ENCODE measurements around the gene LMNTD1.

DNA sequence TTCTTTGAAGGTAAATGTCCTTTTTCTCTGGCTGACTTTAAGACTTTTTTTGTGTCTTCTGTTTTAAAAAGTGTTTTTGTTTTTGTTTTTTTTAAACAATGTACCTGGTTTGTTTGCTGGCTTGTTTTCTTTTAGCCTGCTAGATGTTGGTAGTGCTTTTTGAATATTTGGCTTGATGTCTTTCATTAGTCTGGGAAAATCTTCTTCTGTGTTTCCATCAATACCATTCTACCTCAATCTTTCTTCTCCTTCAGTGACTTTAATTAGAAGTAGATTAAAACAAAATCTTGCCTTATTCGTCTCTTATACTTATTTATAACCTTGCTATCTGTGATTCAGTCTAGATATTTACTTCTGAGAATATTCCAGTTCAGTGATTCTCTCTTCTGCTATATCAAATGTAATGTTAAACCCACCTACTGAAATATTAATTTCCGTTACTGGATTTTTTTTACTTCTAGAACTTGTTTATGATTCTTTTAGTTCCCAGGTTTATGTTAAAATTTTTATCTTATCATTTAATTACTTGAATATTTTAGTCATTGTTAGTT lies 21.5 kb downstream of the LMNTD1 start:
- TF ChIP-seq ZNF514 (tag by site-specific recombination; IDR thresholded peaks at IDR 0.05) (no peak), CTCF (tag by site-specific recombination; IDR thresholded peaks at IDR 0.05) (no peak), ZNF37A (tag by site-specific recombination; IDR thresholded peaks at IDR 0.05) (no peak), SP2 (tag by site-specific recombination; IDR thresholded peaks at IDR 0.05) (no peak), ZNF610 (tag by site-specific recombination; IDR thresholded peaks at IDR 0.05; ENCODE audit: borderline replicate concordance) (no peak), ZNF311 (tag by site-specific recombination; IDR thresholded peaks at IDR 0.05; ENCODE audit: borderline replicate concordance) (no peak), SALL2 (tag by site-specific recombination; IDR thresholded peaks at IDR 0.05; ENCODE audit: borderline replicate concordance) (no peak), RBAK (tag by site-specific recombination; IDR thresholded peaks at IDR 0.05) (no peak)
- TF ChIP-seq, protein P1, sequence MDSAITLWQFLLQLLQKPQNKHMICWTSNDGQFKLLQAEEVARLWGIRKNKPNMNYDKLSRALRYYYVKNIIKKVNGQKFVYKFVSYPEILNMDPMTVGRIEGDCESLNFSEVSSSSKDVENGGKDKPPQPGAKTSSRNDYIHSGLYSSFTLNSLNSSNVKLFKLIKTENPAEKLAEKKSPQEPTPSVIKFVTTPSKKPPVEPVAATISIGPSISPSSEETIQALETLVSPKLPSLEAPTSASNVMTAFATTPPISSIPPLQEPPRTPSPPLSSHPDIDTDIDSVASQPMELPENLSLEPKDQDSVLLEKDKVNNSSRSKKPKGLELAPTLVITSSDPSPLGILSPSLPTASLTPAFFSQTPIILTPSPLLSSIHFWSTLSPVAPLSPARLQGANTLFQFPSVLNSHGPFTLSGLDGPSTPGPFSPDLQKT (IDR thresholded peaks at IDR 0.05; ENCODE audit: borderline replicate concordance, low read depth, low read length) = no peak
- TF ChIP-seq, protein P2, sequence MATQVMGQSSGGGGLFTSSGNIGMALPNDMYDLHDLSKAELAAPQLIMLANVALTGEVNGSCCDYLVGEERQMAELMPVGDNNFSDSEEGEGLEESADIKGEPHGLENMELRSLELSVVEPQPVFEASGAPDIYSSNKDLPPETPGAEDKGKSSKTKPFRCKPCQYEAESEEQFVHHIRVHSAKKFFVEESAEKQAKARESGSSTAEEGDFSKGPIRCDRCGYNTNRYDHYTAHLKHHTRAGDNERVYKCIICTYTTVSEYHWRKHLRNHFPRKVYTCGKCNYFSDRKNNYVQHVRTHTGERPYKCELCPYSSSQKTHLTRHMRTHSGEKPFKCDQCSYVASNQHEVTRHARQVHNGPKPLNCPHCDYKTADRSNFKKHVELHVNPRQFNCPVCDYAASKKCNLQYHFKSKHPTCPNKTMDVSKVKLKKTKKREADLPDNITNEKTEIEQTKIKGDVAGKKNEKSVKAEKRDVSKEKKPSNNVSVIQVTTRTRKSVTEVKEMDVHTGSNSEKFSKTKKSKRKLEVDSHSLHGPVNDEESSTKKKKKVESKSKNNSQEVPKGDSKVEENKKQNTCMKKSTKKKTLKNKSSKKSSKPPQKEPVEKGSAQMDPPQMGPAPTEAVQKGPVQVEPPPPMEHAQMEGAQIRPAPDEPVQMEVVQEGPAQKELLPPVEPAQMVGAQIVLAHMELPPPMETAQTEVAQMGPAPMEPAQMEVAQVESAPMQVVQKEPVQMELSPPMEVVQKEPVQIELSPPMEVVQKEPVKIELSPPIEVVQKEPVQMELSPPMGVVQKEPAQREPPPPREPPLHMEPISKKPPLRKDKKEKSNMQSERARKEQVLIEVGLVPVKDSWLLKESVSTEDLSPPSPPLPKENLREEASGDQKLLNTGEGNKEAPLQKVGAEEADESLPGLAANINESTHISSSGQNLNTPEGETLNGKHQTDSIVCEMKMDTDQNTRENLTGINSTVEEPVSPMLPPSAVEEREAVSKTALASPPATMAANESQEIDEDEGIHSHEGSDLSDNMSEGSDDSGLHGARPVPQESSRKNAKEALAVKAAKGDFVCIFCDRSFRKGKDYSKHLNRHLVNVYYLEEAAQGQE (tag by site-specific recombination; IDR thresholded peaks at IDR 0.05) = no peak
- TF ChIP-seq, protein P3, sequence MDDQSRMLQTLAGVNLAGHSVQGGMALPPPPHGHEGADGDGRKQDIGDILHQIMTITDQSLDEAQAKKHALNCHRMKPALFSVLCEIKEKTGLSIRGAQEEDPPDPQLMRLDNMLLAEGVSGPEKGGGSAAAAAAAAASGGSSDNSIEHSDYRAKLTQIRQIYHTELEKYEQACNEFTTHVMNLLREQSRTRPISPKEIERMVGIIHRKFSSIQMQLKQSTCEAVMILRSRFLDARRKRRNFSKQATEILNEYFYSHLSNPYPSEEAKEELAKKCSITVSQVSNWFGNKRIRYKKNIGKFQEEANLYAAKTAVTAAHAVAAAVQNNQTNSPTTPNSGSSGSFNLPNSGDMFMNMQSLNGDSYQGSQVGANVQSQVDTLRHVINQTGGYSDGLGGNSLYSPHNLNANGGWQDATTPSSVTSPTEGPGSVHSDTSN (CRISPR knock-in tag; IDR thresholded peaks at IDR 0.05) = no peak
